H9 (cell line): Measurements from ENCODE around the gene PDF. TPM values are rescaled to one million over a fixed set of nuclear protein-coding genes. Genes with fewer than 3 reads are reported as not detected.
A peak's percentile ranks its signal among the peaks of the same experiment; 100 is the strongest.

Source experiments
- DNase-seq: peaks from one replicate; pipeline ENCODE4 v3.0.0-alpha.2; 2017
- H2AFZ ChIP-seq: one replicate; pipeline ENCODE4 v1.6.1; 2013; ENCODE audit warnings: mild to moderate bottlenecking, low read length, control low read depth, moderate library complexity
- H2AK5ac ChIP-seq: 2 replicates; pipeline ENCODE4 v1.6.1; 2013; ENCODE audit warnings: low read length, control low read depth, mixed read lengths; ENCODE audit not compliant: insufficient read length
- H2BK120ac ChIP-seq: one replicate; pipeline ENCODE4 v1.6.1; 2013; ENCODE audit warnings: low read depth, mild to moderate bottlenecking, low read length, control low read depth, inconsistent platforms; ENCODE audit not compliant: poor library complexity, severe bottlenecking
- H2BK12ac ChIP-seq: 2 replicates; pipeline ENCODE4 v1.6.1; 2013; ENCODE audit warnings: low read length, control low read depth, mixed read lengths, low read depth; ENCODE audit not compliant: insufficient read length
- H2BK15ac ChIP-seq: 2 replicates; pipeline ENCODE4 v1.6.1; 2013; ENCODE audit warnings: low read depth, low read length, control low read depth
- H2BK20ac ChIP-seq: one replicate; pipeline ENCODE4 v1.6.1; 2013; ENCODE audit warnings: low read depth, mild to moderate bottlenecking, low read length, control low read depth, inconsistent platforms; ENCODE audit not compliant: poor library complexity, severe bottlenecking
- H2BK5ac ChIP-seq: 2 replicates; pipeline ENCODE4 v1.6.1; 2013; ENCODE audit warnings: low read length, control low read depth, mixed read lengths; ENCODE audit not compliant: insufficient read length
- H3K14ac ChIP-seq: 2 replicates; pipeline ENCODE4 v1.6.1; 2013; ENCODE audit warnings: low read length, control low read depth; ENCODE audit not compliant: insufficient read depth
- H3K18ac ChIP-seq: 2 replicates; pipeline ENCODE4 v1.6.1; 2013; ENCODE audit warnings: low read depth, mild to moderate bottlenecking, mixed read lengths, low read length, control low read depth; ENCODE audit not compliant: insufficient read length
- H3K23ac ChIP-seq: 2 replicates; pipeline ENCODE4 v1.6.1; 2013; ENCODE audit warnings: low read length, control low read depth, mixed read lengths, low read depth; ENCODE audit not compliant: insufficient read length
- H3K23me2 ChIP-seq: 2 replicates; pipeline ENCODE4 v1.6.1; 2013; ENCODE audit warnings: low read depth, mild to moderate bottlenecking, mixed read lengths, low read length, control low read depth; ENCODE audit not compliant: insufficient read length, poor library complexity, severe bottlenecking
- H3K27ac ChIP-seq: 2 replicates; pipeline ENCODE4 v1.5.1; 2013; ENCODE audit warnings: low read length, control low read depth, mixed read lengths, low read depth; ENCODE audit not compliant: insufficient read length
- H3K27me3 ChIP-seq: 2 replicates; pipeline ENCODE4 v1.6.1; 2013; ENCODE audit warnings: low read length, control low read depth, inconsistent platforms; ENCODE audit not compliant: insufficient read depth
- H3K4ac ChIP-seq: 2 replicates; pipeline ENCODE4 v1.6.1; 2013; ENCODE audit warnings: low read depth, mild to moderate bottlenecking, control low read depth, inconsistent platforms, low read length, moderate library complexity
- H3K4me1 ChIP-seq: 2 replicates; pipeline ENCODE4 v1.6.1; 2013; ENCODE audit warnings: low read length, control low read depth, inconsistent platforms; ENCODE audit not compliant: insufficient read depth
- H3K4me2 ChIP-seq: 2 replicates; pipeline ENCODE4 v1.6.1; 2013; ENCODE audit warnings: low read length, control low read depth, mixed read lengths; ENCODE audit not compliant: insufficient read length, insufficient read depth
- H3K56ac ChIP-seq: 2 replicates; pipeline ENCODE4 v1.6.1; 2013; ENCODE audit warnings: low read depth, mild to moderate bottlenecking, mixed read lengths, low read length, control low read depth; ENCODE audit not compliant: insufficient read length
- H3K79me1 ChIP-seq: 2 replicates; pipeline ENCODE4 v1.6.1; 2013; ENCODE audit warnings: low read depth, mild to moderate bottlenecking, moderate library complexity, low read length, control low read depth, inconsistent platforms; ENCODE audit not compliant: insufficient read depth, poor library complexity, severe bottlenecking
- H3K79me2 ChIP-seq: 2 replicates; pipeline ENCODE4 v1.6.1; 2013; ENCODE audit warnings: low read length, control low read depth, inconsistent platforms; ENCODE audit not compliant: insufficient read depth
- H3K9ac ChIP-seq: 2 replicates; pipeline ENCODE4 v1.6.1; 2013; ENCODE audit warnings: low read length, control low read depth, mixed read lengths; ENCODE audit not compliant: insufficient read length; ENCODE audit errors: extremely low read depth
- H3K9me3 ChIP-seq: one replicate; pipeline ENCODE4 v1.6.1; 2013; ENCODE audit warnings: low read depth, low read length, inconsistent platforms; ENCODE audit not compliant: control insufficient read depth
- H3T11ph ChIP-seq: one replicate; pipeline ENCODE4 v1.6.1; 2013; ENCODE audit warnings: mild to moderate bottlenecking, low read length, control low read depth, inconsistent platforms
- H4K20me1 ChIP-seq: one replicate; pipeline ENCODE4 v1.6.1; 2013; ENCODE audit not compliant: control insufficient read depth, insufficient read length, insufficient read depth
- H4K5ac ChIP-seq: 2 replicates; pipeline ENCODE4 v1.6.1; 2013; ENCODE audit warnings: low read depth, mild to moderate bottlenecking, mixed read lengths, low read length, control low read depth; ENCODE audit not compliant: insufficient read length
- H4K8ac ChIP-seq: replicated peaks from 2 replicates; pipeline ENCODE4 v1.6.1; 2013; ENCODE audit warnings: low read length, control low read depth, mixed read lengths, low read depth; ENCODE audit not compliant: insufficient read length
- H4K91ac ChIP-seq: 2 replicates; pipeline ENCODE4 v1.6.1; 2013; ENCODE audit warnings: low read depth, mild to moderate bottlenecking, moderate library complexity, mixed read lengths, low read length, control low read depth; ENCODE audit not compliant: insufficient read length
- H3K27ac Mint-ChIP-seq, 3 experiments: 2 replicates in 2 of 3; 3 replicates in 1 of 3; pipeline ENCODE4 v1.8.0; 2020 to 2021; ENCODE audit warnings: mixed read lengths in 3 of 3, mild to moderate bottlenecking in 1 of 3, moderate library complexity in 1 of 3
- H3K27me3 Mint-ChIP-seq: 2 replicates; pipeline ENCODE4 v1.8.0; 2021; ENCODE audit warnings: low read depth, mild to moderate bottlenecking, moderate library complexity, mixed read lengths
- H3K36me3 Mint-ChIP-seq, 3 experiments: 2 replicates in 2 of 3; 3 replicates in 1 of 3; pipeline ENCODE4 v1.8.0; 2020 to 2021; ENCODE audit warnings: low read depth in 3 of 3, mixed read lengths in 3 of 3; ENCODE audit not compliant: insufficient read depth in 1 of 3
- H3K4me1 Mint-ChIP-seq, 2 experiments: 2 replicates each; pipeline ENCODE4 v1.8.0; 2020; ENCODE audit warnings: mixed read lengths in 2 of 2
- H3K4me3 Mint-ChIP-seq, 2 experiments: 2 replicates in 1 of 2; 3 replicates in 1 of 2; pipeline ENCODE4 v1.8.0; 2020 to 2021; ENCODE audit warnings: mild to moderate bottlenecking in 2 of 2, mixed read lengths in 2 of 2, moderate library complexity in 1 of 2
- H3K9me3 Mint-ChIP-seq, 2 experiments: 2 replicates in 1 of 2; 3 replicates in 1 of 2; pipeline ENCODE4 v1.8.0; 2020; ENCODE audit warnings: mild to moderate bottlenecking in 2 of 2, mixed read lengths in 2 of 2, moderate library complexity in 1 of 2
- CTCF ChIP-seq: fragments of 200-600 bp; sonication (generic); conservative IDR thresholded peaks from 3 replicates; pipeline ENCODE4 v1.8.0; 2021; ENCODE audit warnings: antibody characterized with exemption, mild to moderate bottlenecking
- WGBS: extraction: QIAGEN DNeasy Blood & Tissue Kit; methylation state at CpG from one replicate; pipeline ENCODE4 v1.1.7; 2013; ENCODE audit warnings: missing lambda C conversion rate, low lambda C conversion rate, mixed read lengths; ENCODE audit not compliant: insufficient read length; ENCODE audit errors: extremely low coverage; 5-methylcytosine and 5-hydroxymethylcytosine counted together
- total RNA-seq: library from RNA; stranded (reverse); gene quantifications from 2 replicates; pipeline ENCODE4 v1.2.1, GENCODE V29; 2021

The PDF gene
- total RNA-seq, 1 experiment from 2014 or later = 36.4 TPM

GRCh38 chr16:69325784-69326171 is 4.6 kb downstream of the PDF start:
- Histone ChIP-seq H3K18ac (no peak overlapping the region), H2BK12ac (no peak overlapping the region), H3K79me2 (peaks cover 16% of the 10 kb centered on the region; the same call in 1 of the 2 replicates), H2AK5ac (no peak overlapping the region), H4K20me1 (peaks cover 2% of the 10 kb centered on the region), H3K27ac (no peak overlapping the region), H3K56ac (no peak overlapping the region), H3K4me1 (no peaks in the 10 kb centered on the region), H4K8ac (no peak overlapping the region), H2BK120ac (no peak overlapping the region), H4K5ac (no peak overlapping the region), H3K4ac (no peak overlapping the region), H3T11ph (no peak overlapping the region), H2BK15ac (no peak overlapping the region), H3K79me1 (peaks cover 5% of the 10 kb centered on the region), H3K9me3 (no peaks in the 10 kb centered on the region), H2BK20ac (no peak overlapping the region), H3K27me3 (no peaks in the 10 kb centered on the region), H3K23ac (no peak overlapping the region), H4K91ac (no peak overlapping the region), H3K9ac (no peak overlapping the region), H3K4me2 (no peak overlapping the region), H3K14ac (no peak overlapping the region), H2BK5ac (no peak overlapping the region), H2AFZ (no peak overlapping the region), H3K23me2 (peaks cover 6% of the 10 kb centered on the region)
- Mint-ChIP-seq H3K36me3 (peaks cover 44 to 89% (median 76%) of the 10 kb centered on the region in 3 experiments), H3K4me1 (peaks cover 19 to 23% of the 10 kb centered on the region in 2 experiments), H3K9me3 (no peaks in the 10 kb centered on the region), H3K27ac (peak overlapping the region in 2 of 3 experiments; percentile 58 to 59; a peak in 3 of 7 replicates), H3K4me3 (no peak overlapping the region), H3K27me3 (no peaks in the 10 kb centered on the region; the same call in 1 of the 2 replicates)
- no peak for DNase-seq
- no peak for TF ChIP-seq CTCF
- WGBS = no CpG with 5 or more reads among the region's 6 CpGs
